ENCODE results near the gene FOSL2. TPM values are rescaled to one million over a fixed set of nuclear protein-coding genes. Genes with fewer than 3 reads are reported as not detected.

Gene FOSL2
- total RNA-seq, 1 experiment from 2014 or later, result 44.7 TPM

Other genes starting within 250 kb of the FOSL2 start
- gene PLB1, start 103.2 kb downstream of the FOSL2 start, total RNA-seq (2014; rRNA removed; shearing (Covaris generic)), result 4.5 and 4.6 TPM in 2 replicates

Measured in SJSA1 (cell line).